OCI-LY1 (cell line): ENCODE data around the gene TLE4.
A peak's percentile ranks its signal among the peaks of the same experiment; 100 is the strongest.

Experiments used
- H2AFZ ChIP-seq: fragments of 200-600 bp; sonication (generic), shearing (Covaris generic); 2 replicates; pipeline ENCODE4 v1.6.0; 2014; ENCODE audit warnings: antibody characterized with exemption, mild to moderate bottlenecking, low read length
- H3F3A ChIP-seq: fragments of 200-600 bp; sonication (generic), shearing (Covaris generic); 2 replicates; pipeline ENCODE4 v1.6.0; 2014; ENCODE audit warnings: mild to moderate bottlenecking, antibody characterized with exemption, low read length, moderate library complexity; ENCODE audit not compliant: insufficient read depth
- H3K27ac ChIP-seq: fragments of 200-600 bp; sonication (generic); 2 replicates; pipeline ENCODE4 v1.5.1; 2014; ENCODE audit warnings: low read length, mixed run types, mild to moderate bottlenecking, low read depth; ENCODE audit not compliant: poor library complexity, severe bottlenecking
- H3K27me3 ChIP-seq: fragments of 200-600 bp; sonication (generic); 2 replicates; pipeline ENCODE4 v1.6.0; 2014; ENCODE audit warnings: antibody characterized with exemption, mild to moderate bottlenecking, low read length, moderate library complexity; ENCODE audit not compliant: insufficient read depth
- H3K36me3 ChIP-seq: fragments of 200-600 bp; sonication (generic); 2 replicates; pipeline ENCODE4 v1.6.1; 2014; ENCODE audit warnings: mild to moderate bottlenecking, antibody characterized with exemption, low read length, moderate library complexity, mixed read lengths; ENCODE audit not compliant: insufficient read depth
- H3K4me1 ChIP-seq: fragments of 200-600 bp; sonication (generic); 2 replicates; pipeline ENCODE4 v1.5.1; 2014; ENCODE audit warnings: mild to moderate bottlenecking, low read length, moderate library complexity; ENCODE audit not compliant: insufficient read depth, severe bottlenecking
- H3K4me2 ChIP-seq: fragments of 200-600 bp; sonication (generic), shearing (Covaris generic); 2 replicates; pipeline ENCODE4 v1.6.1; 2014; ENCODE audit warnings: low read length
- H3K4me3 ChIP-seq: fragments of 200-600 bp; sonication (generic); 2 replicates; pipeline ENCODE4 v1.5.1; 2014; ENCODE audit warnings: low read length, low read depth, mild to moderate bottlenecking, mixed read lengths; ENCODE audit not compliant: poor library complexity, severe bottlenecking
- H3K79me2 ChIP-seq: fragments of 200-600 bp; shearing (Covaris generic); 2 replicates; pipeline ENCODE4 v1.6.1; 2016; ENCODE audit warnings: mixed run types, low read length, mixed read lengths; ENCODE audit not compliant: insufficient read depth
- H3K9ac ChIP-seq: fragments of 200-600 bp; sonication (generic), shearing (Covaris generic); 2 replicates; pipeline ENCODE4 v1.6.1; 2014; ENCODE audit warnings: mild to moderate bottlenecking, low read length, mixed read lengths
- H3K9me2 ChIP-seq: fragments of 200-600 bp; sonication (generic), shearing (Covaris generic); 2 replicates; pipeline ENCODE4 v1.6.1; 2014; ENCODE audit warnings: low read depth, mild to moderate bottlenecking, low read length, mixed read lengths
- H3K9me3 ChIP-seq: fragments of 200-600 bp; shearing (Covaris generic); 2 replicates; pipeline ENCODE4 v1.6.1; 2014; ENCODE audit warnings: low read length, mixed read lengths
- H4K20me1 ChIP-seq: fragments of 200-600 bp; sonication (generic), shearing (Covaris generic); 2 replicates; pipeline ENCODE4 v1.6.0; 2016; ENCODE audit warnings: mild to moderate bottlenecking, low read length; ENCODE audit not compliant: insufficient read depth
- EZH2 ChIP-seq: fragments of 200-600 bp; sonication (generic), shearing (Covaris generic); IDR thresholded peaks from 2 replicates; pipeline ENCODE4 v1.8.0; 2017; ENCODE audit warnings: borderline replicate concordance, mixed run types, mild to moderate bottlenecking, antibody characterized with exemption, low read length, moderate library complexity, mixed read lengths
- TF ChIP-seq, protein P1 (sequence below): fragments of 200-600 bp; sonication (generic), shearing (Covaris generic); IDR thresholded peaks from 2 replicates; pipeline ENCODE4 v1.5.1; 2017; ENCODE audit warnings: mild to moderate bottlenecking, antibody characterized with exemption, low read length, moderate library complexity, mixed read lengths

TLE4 gene

GRCh38 chr9:79670269-79670961 is 98.7 kb downstream of the TLE4 start:
- Histone ChIP-seq H3K27me3 (no peaks in the 10 kb centered on the region), H2AFZ (no peak overlapping the region), H3K9ac (no peak overlapping the region), H3K79me2 (no peaks in the 10 kb centered on the region), H3K4me3 (no peak overlapping the region), H3K4me2 (no peak overlapping the region), H3F3A (no peaks in the 10 kb centered on the region), H3K9me3 (no peaks in the 10 kb centered on the region), H3K9me2 (no peaks in the 10 kb centered on the region), H4K20me1 (no peaks in the 10 kb centered on the region), H3K27ac (no peak overlapping the region), H3K4me1 (peaks cover 26% of the 10 kb centered on the region), H3K36me3 (no peaks in the 10 kb centered on the region)
- TF ChIP-seq, protein P1, sequence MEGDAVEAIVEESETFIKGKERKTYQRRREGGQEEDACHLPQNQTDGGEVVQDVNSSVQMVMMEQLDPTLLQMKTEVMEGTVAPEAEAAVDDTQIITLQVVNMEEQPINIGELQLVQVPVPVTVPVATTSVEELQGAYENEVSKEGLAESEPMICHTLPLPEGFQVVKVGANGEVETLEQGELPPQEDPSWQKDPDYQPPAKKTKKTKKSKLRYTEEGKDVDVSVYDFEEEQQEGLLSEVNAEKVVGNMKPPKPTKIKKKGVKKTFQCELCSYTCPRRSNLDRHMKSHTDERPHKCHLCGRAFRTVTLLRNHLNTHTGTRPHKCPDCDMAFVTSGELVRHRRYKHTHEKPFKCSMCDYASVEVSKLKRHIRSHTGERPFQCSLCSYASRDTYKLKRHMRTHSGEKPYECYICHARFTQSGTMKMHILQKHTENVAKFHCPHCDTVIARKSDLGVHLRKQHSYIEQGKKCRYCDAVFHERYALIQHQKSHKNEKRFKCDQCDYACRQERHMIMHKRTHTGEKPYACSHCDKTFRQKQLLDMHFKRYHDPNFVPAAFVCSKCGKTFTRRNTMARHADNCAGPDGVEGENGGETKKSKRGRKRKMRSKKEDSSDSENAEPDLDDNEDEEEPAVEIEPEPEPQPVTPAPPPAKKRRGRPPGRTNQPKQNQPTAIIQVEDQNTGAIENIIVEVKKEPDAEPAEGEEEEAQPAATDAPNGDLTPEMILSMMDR = no peak

GRCh38 chr9:79671558-79671957 is 99.8 kb downstream of the TLE4 start:
- Histone ChIP-seq H3K79me2 (no peaks in the 10 kb centered on the region), H4K20me1 (no peaks in the 10 kb centered on the region), H2AFZ (no peak overlapping the region), H3K9me2 (no peaks in the 10 kb centered on the region), H3K36me3 (no peaks in the 10 kb centered on the region), H3K9me3 (no peaks in the 10 kb centered on the region), H3K4me2 (no peak overlapping the region), H3F3A (no peaks in the 10 kb centered on the region), H3K9ac (no peak overlapping the region), H3K4me1 (peaks cover 26% of the 10 kb centered on the region), H3K27me3 (no peaks in the 10 kb centered on the region), H3K4me3 (no peak overlapping the region), H3K27ac (no peak overlapping the region)
- no peak for TF ChIP-seq EZH2
- TF ChIP-seq, protein P1 = no peak

- Histone ChIP-seq H3K4me3 (no peak overlapping the region), H3F3A (no peaks in the 10 kb centered on the region), H2AFZ (no peak overlapping the region), H3K9me2 (no peaks in the 10 kb centered on the region), H3K4me2 (no peak overlapping the region), H3K9me3 (no peaks in the 10 kb centered on the region), H3K9ac (no peak overlapping the region), H3K4me1 (peaks cover 26% of the 10 kb centered on the region), H3K27ac (peak overlapping the region; percentile 73), H3K27me3 (no peaks in the 10 kb centered on the region), H4K20me1 (no peaks in the 10 kb centered on the region), H3K36me3 (no peaks in the 10 kb centered on the region), H3K79me2 (no peaks in the 10 kb centered on the region)
- no peak for TF ChIP-seq EZH2
- TF ChIP-seq, protein P1 = no peak
Measured at GRCh38 chr9:79672236-79672635, 100.5 kb downstream of the TLE4 start.
